Measurements from ENCODE around the gene KRTAP5-5.
"Not testable (repeated sequence)": the region's sequence is repeated elsewhere in the genome, so short reads cannot be mapped to it uniquely, and the experiment has no call there.

Gene KRTAP5-5

GRCh38 chr11:1643146-1643690, 13.6 kb downstream of the KRTAP5-5 start:
- no peak for DNase-seq

- no peak for DNase-seq
Measured at GRCh38 chr11:1644601-1645356, 15.2 kb downstream of the KRTAP5-5 start.

- no peak for DNase-seq
Measured at GRCh38 chr11:1645357-1645821, 15.8 kb downstream of the KRTAP5-5 start.

- not testable (repeated sequence) for DNase-seq
Measured at GRCh38 chr11:1646540-1646939, 17.0 kb downstream of the KRTAP5-5 start.

- DNase-seq: no peak
Measured at GRCh38 chr11:1647901-1648652, 18.5 kb downstream of the KRTAP5-5 start.

- no peak for DNase-seq
Measured at GRCh38 chr11:1648653-1649420, 19.3 kb downstream of the KRTAP5-5 start.

- no peak for DNase-seq
Measured at GRCh38 chr11:1650034-1650917, 20.7 kb downstream of the KRTAP5-5 start.

- no peak for DNase-seq
Measured at GRCh38 chr11:1650918-1651262, 21.3 kb downstream of the KRTAP5-5 start.

GRCh38 chr11:1651411-1651980, 21.9 kb downstream of the KRTAP5-5 start:
- DNase-seq: no peak

- DNase-seq: no peak
Measured at GRCh38 chr11:1652026-1652425, 22.5 kb downstream of the KRTAP5-5 start.

- no peak for DNase-seq
Measured at GRCh38 chr11:1652442-1652770, 22.8 kb downstream of the KRTAP5-5 start.

GRCh38 chr11:1652771-1653540, 23.4 kb downstream of the KRTAP5-5 start:
- peak; percentile 22 to 33 for DNase-seq

GRCh38 chr11:1653541-1654387, 24.2 kb downstream of the KRTAP5-5 start:
- no peak for DNase-seq

- no peak for DNase-seq
Measured at GRCh38 chr11:1654388-1655167, 25.0 kb downstream of the KRTAP5-5 start.

GRCh38 chr11:1655168-1656060, 25.8 kb downstream of the KRTAP5-5 start:
- DNase-seq: no peak

GRCh38 chr11:1656061-1656441, 26.5 kb downstream of the KRTAP5-5 start:
- no peak for DNase-seq

- no peak for DNase-seq
Measured at GRCh38 chr11:1656670-1657069, 27.1 kb downstream of the KRTAP5-5 start.

GRCh38 chr11:1659506-1659905, 29.9 kb downstream of the KRTAP5-5 start:
- DNase-seq: no peak

Measured in NCI-H2081 (cell line).